Cortex of kidney (tissue), 1 donor: ENCODE measurements around the gene LHX4.

Experiments
- DNase-seq: peaks from one replicate; lab custom pipeline; 2025; lab: John Stamatoyannopoulos, UW

Gene LHX4

GRCh38 chr1:180272395-180272794 is 42.3 kb downstream of the LHX4 start:
- no peak for DNase-seq

DNA sequence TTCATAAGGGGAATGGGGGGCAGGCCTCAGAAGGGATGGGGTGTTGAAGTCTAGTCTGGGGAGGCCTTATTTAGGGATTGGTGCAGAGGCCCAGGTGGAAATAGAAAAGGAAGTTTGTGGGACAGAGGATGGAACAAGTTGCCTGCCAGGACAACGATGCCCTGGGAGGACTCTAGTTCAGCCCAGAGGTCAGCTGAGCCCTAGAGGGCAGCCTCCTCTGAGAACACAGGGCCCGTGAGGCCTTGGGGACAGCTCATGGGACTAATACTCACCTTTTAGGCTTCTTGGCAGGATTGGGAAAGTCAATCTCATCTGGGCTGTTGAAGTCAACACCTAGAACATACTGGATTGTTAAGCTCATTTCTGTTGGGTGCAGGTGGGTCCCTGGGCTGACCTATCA is 43.0 kb downstream of the LHX4 start:
- no peak for DNase-seq

GRCh38 chr1:180274221-180274620 is 44.2 kb downstream of the LHX4 start:
- no peak for DNase-seq

DNA sequence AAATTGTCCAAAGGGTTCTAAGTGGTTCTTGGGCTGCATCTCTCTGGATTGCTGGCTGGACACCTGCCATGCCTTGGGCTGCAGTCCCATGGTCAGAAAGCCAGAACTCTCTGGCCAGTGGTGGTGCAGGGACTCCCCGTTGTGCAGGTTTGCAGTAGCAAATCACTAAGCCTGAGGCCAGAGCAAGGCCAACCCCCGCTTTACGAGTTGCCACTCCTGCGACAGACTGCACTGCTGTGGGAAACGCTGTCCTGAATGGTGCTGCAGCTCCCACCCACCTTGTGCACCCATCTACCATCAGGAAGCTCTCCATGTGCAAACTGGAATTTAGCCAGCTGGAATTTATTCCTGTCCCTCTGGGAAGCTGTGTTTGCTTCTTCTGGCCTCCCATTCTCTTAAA is 45.7 kb downstream of the LHX4 start:
- DNase-seq, result no peak

- no peak for DNase-seq
Observed at GRCh38 chr1:180277476-180278193, 47.6 kb downstream of the LHX4 start.

GRCh38 chr1:180278194-180278515 is 48.1 kb downstream of the LHX4 start:
- no peak for DNase-seq

- DNase-seq, result no peak
Observed at GRCh38 chr1:180278596-180279395, 48.7 kb downstream of the LHX4 start.

DNA sequence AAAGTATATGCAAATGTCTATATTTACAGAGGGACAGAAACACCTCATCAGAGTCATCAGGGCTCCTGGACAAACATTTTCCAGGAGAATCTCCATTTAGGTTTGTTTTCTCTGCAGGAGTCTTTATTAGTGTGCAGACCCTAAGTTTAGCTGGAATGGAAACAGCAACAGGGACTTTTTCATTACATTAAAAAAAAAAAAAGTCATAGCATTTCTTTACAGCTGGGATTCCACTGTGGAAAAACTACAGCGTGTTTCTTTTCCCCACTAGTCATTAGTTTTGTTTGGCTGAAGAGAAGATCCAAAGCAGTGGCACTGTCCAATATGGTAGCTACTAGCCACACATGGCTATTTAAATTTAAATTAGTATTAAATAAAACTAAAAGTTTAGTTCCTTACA is 49.6 kb downstream of the LHX4 start:
- DNase-seq, result no peak

DNA sequence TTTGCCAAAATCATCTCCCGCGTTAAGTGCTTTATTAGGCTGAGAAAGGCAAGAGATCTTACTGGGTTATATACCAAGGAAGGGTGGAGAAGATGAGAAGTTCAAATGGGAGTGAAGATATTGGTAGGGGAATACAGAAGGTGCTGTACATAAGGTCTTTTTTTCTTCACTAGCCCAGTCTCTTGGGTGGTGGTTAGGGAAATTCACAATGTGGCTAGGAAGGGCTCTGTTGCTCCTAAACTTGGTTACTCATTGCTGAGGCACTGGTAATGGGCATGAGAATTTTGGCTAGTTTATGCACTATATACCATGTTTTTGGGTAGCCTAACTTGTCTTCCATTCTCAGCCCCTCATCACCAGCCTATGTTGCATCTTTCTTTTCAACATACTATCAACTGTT is 50.6 kb downstream of the LHX4 start:
- DNase-seq, result no peak

DNA sequence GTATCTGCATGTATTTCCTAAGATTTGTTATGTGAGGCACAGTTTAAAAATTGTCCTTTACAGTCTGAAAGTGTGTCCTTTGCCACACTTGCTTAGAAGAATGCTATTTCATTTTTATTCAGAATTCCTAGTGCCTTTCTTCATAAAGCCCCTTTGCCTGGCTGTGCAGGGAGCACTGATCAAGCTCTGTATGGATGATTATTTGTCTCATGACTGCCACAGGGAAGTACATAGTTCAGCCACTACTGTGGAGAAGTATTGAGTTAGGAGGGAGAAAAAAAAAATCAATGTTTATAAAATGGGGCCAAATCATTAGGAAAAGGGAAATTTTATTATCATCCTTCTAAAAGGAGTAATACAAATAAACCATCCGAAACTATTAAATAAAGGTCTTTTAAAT is 51.4 kb downstream of the LHX4 start:
- no peak for DNase-seq

- no peak for DNase-seq
Observed at GRCh38 chr1:180282401-180283044, 52.5 kb downstream of the LHX4 start.

GRCh38 chr1:180283098-180283497 is 53.0 kb downstream of the LHX4 start:
- DNase-seq, result no peak

GRCh38 chr1:180286417-180286816 is 56.4 kb downstream of the LHX4 start:
- DNase-seq, result no peak

- no peak for DNase-seq
Observed at GRCh38 chr1:180287988-180288705, 58.1 kb downstream of the LHX4 start.

DNA sequence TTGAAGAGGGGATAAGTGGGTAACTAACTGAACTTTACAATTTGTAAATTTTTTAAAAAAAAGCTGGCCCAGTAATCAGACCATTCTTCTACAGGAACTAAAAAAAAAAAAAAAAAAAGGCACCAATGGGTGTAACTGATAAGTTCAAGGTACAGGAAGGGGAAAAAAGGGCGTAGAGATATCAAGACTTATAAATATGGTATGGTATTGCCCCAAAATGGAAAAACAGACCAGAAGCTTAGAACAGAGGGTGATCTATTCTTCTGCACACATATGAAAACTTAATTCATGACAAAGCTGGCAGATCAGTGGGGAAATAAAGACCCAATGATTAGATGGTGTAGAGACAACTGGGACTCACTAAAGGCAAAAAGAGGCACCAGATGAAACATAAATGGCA is 58.9 kb downstream of the LHX4 start:
- no peak for DNase-seq

DNA sequence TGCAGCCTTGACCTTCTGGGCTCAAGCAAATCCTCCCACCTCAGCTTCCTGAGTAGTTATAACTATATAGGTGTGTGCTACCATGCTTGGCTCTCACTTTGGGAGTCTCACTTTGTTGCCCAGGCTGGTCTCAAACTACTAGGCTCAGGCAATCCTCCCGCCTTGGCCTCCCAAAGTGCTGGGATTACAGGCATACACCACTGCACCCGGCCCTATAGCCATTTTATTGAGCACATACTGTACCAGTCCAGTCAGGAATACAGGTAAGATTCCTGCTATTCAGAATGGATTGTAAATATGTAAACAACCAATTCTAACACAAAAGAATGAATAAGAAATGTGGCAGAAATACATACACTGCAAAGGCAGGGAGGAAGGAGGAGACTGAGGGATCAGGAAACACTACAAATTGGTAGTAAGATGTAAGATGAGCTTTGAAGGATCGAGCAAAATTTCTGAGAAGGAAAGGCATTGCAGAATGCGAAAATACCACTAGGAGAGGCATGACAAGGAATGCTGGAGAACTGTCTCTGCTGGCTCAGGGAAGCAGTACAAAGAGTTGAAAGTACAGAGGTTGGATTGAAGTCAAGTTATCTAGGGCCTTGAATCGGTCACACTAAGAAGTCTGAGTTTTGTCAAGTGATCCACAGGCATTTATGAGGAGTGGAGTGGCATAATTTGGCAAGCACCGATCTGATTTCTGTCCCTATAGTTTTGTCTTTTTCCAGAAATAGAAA is 60.4 kb downstream of the LHX4 start:
- no peak for DNase-seq

DNA sequence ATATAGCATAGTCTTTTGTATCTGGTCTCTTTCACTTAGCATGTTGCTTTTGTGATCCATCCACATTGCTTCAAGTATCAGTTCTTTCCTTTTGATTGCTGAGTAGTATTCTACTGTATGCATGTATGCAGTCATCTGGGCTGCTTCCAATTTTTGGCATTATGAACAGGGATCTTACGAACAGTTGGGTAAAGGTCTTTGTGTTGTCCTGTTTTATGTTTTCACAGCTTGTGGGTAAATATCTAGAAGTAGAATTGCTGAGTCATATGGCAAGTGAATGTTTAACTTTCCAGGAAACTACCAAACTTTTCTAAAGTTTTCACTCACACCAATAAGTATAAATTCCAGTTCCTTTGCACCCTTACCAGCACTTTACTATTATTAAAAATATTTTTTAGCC is 60.9 kb downstream of the LHX4 start:
- no peak for DNase-seq

DNA sequence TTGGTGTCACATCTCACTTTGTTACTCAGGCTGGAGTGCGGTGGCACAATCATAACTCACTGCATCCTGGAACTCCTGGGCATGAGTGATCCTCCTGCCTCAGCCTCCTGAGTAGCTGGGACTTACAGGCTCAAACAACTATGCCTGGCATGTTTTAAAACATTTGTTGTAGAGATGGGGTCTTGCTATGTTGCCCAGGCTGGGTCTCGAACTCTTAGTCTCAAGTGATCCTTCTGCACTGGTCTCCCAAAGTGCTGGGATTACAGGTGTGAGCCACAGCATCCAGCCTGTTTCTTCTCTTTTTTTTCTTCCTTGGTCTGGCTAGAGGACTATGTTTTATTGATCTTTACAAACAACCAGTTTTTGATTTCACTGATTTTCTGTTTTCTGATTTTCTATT is 64.6 kb downstream of the LHX4 start:
- no peak for DNase-seq

DNA sequence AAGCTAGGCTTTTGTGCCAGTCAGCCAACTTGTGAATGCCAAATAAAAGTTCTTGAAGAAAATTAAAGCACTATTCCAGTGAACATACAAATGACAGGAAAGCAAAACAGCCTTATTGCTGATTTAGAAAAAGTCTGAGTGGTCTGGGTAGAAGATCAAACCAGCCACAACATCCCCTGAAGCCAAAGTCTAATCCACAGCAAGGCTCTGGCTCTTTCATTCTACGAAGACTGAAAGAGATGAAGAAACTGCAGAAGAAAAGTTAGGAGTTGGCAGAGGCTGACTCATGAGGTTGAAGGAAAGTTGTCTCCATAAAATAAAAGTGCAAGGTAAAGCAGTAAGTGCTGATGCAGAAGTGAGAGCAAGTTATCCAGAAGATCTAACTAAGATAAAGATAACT is 65.9 kb downstream of the LHX4 start:
- DNase-seq, result no peak

DNA sequence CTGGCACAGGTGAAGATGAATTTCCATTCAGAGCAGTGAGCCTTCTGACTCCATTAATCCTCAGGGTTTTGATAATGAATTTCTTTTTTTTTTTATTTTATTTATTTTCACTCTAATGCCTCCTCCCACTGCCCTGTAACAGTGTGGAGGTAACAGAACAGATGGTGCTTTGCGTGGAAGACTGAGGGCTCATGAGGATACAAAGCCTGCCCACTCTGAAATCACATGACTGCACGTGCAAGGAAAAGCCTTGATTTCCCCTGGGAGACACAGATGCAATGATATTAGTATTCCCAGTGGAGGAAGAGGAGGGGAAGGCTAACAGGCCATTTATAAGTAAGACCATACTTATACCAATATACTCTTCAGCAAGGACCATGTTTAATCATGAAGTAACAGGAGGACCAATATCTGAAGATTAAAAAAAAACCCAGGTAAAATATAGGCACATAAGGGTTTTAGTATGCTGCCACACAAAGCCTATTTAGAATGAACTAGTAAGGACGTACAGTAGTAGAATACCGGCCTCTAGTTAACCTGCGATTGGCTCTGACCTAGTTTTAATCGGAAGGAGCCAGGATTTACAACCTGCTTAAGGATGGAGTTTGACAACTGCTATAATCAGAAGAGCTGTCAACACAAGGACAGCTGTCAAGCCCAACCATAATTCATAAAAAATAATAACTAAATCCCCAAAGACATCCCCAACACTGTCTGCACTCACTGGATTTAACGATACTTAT is 69.6 kb downstream of the LHX4 start:
- DNase-seq, result no peak

DNA sequence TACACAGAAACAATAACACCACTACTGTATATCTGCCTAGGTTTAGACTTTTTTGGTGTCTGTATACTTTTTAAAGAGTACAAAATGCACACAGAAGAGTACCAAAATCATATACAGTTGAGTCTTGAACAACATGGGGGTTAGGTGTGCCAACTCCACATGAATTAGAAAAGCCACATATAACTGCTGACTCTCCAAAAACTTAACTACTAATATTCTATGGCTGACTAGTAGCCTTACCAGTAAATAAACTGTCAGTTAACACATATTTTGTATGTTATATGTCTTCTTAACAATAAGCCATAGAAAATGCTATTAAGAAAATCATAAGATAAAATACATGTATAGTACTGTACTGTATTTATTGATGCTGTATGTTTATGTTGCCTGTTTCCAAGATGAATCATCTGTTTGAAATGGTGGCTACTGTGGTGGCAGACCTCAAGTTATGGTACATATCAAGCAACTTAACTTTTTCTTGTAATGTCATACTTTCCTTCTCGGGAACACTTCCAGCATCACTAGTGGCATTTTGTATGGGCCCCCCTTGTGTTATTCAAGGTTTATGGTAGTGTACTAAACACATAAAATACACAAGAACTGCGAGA is 71.2 kb downstream of the LHX4 start:
- DNase-seq, result no peak
